Caco-2 (cell line): Measurements from ENCODE around the gene MMP19. TPM values are rescaled to one million over a fixed set of nuclear protein-coding genes. Genes with fewer than 3 reads are reported as not detected.
A peak's percentile ranks its signal among the peaks of the same experiment; 100 is the strongest.

Source experiments
- BruUV-seq: library from RNA; stranded (reverse); fragments of 400-500 nt; replicated peaks from 2 replicates; lab custom pipeline; 2021; lab: Mats Ljungman, UMichigan
- CTCF ChIA-PET: fragments of 300-600 bp; sonication (Branson Sonifier 250); formaldehyde crosslinking; loops from one replicate; lab custom pipeline; 2022; ENCODE audit warnings: antibody characterized with exemption; lab: Charles Lee
- POLR2A ChIA-PET: fragments of 300-600 bp; sonication (Branson Sonifier 250); formaldehyde crosslinking; loops from one replicate; lab custom pipeline; 2022; ENCODE audit warnings: antibody characterized with exemption; lab: Charles Lee
- DNase-seq, 2 experiments: peaks; one replicate each; pipeline versions ENCODE4 v3.0.0 to v3.0.0-alpha.2; 2020 to 2022
- H3K27me3 ChIP-seq: replicated peaks from 2 replicates; pipeline ENCODE4 v1.6.0; 2011; ENCODE audit warnings: low read length; ENCODE audit not compliant: control insufficient read depth, insufficient read depth
- H3K36me3 ChIP-seq: 2 replicates; pipeline ENCODE4 v1.5.1; 2011; ENCODE audit warnings: low read length; ENCODE audit not compliant: control insufficient read depth, insufficient read depth
- H3K4me1 ChIP-seq: fragments of 250-450 bp; sonication (Bioruptor Pico); 2 replicates; pipeline ENCODE4 v1.5.1; 2020; ENCODE audit warnings: mild to moderate bottlenecking
- H3K4me3 ChIP-seq: 2 replicates; pipeline ENCODE4 v1.5.1; 2011; ENCODE audit warnings: low read depth, mild to moderate bottlenecking, control low read depth, low read length
- H3K9me3 ChIP-seq: fragments of 250-450 bp; sonication (Bioruptor Pico); 2 replicates; pipeline ENCODE4 v1.5.1; 2020; ENCODE audit warnings: mild to moderate bottlenecking, moderate library complexity
- H3K27ac Mint-ChIP-seq: one replicate; pipeline ENCODE4 v1.8.0; 2022; ENCODE audit warnings: mixed read lengths; ENCODE audit not compliant: unreplicated experiment
- H3K27me3 Mint-ChIP-seq: one replicate; pipeline ENCODE4 v1.8.0; 2022; ENCODE audit warnings: mixed read lengths; ENCODE audit not compliant: insufficient read depth, unreplicated experiment
- H3K36me3 Mint-ChIP-seq: one replicate; pipeline ENCODE4 v1.8.0; 2022; ENCODE audit warnings: mild to moderate bottlenecking, mixed read lengths; ENCODE audit not compliant: insufficient read depth, unreplicated experiment
- H3K4me1 Mint-ChIP-seq: one replicate; pipeline ENCODE4 v1.8.0; 2022; ENCODE audit warnings: low read depth, mixed read lengths; ENCODE audit not compliant: unreplicated experiment
- H3K4me3 Mint-ChIP-seq: one replicate; pipeline ENCODE4 v1.8.0; 2022; ENCODE audit warnings: mild to moderate bottlenecking, moderate library complexity, mixed read lengths; ENCODE audit not compliant: unreplicated experiment
- H3K9me3 Mint-ChIP-seq: one replicate; pipeline ENCODE4 v1.8.0; 2022; ENCODE audit warnings: mixed read lengths; ENCODE audit not compliant: unreplicated experiment
- intact Hi-C: fragments of 100-400 bp; cut with micrococcal nuclease; formaldehyde crosslinking; loops from one replicate; pipeline ENCODE4 v1.10.0; 2022; ENCODE audit not compliant: unreplicated experiment
- total RNA-seq: library from RNA; stranded (reverse); gene quantifications from 2 replicates; pipeline ENCODE4 v1.2.3, GENCODE V29; 2022
- TF ChIP-seq, protein P1 (sequence below), 2 experiments: fragments of 200-600 bp in 1 of 2; IDR thresholded peaks; 1 replicate in 1 of 2; 2 replicates in 1 of 2; pipeline versions ENCODE4 v1.5.1 to v1.8.0; 2011 to 2022; ENCODE audit warnings: antibody characterized with exemption in 1 of 2, control low read depth in 1 of 2, inconsistent platforms in 1 of 2, low read depth in 1 of 2, low read length in 1 of 2, mild to moderate bottlenecking in 1 of 2, moderate library complexity in 1 of 2; ENCODE audit not compliant: insufficient read depth in 1 of 2, severe bottlenecking in 1 of 2, unreplicated experiment in 1 of 2

The MMP19 gene
- total RNA-seq, 1 experiment from 2014 or later: 2.2 TPM

GRCh38 chr12:55797550-55797949, 45.2 kb downstream of the MMP19 start:
- Mint-ChIP-seq H3K4me3 (no peak overlapping the region), H3K9me3 (no peaks in the 10 kb centered on the region), H3K27me3 (no peaks in the 10 kb centered on the region), H3K27ac (no peak overlapping the region), H3K36me3 (peaks cover 74% of the 10 kb centered on the region), H3K4me1 (peaks cover 7% of the 10 kb centered on the region)
- TF ChIP-seq, protein P1, sequence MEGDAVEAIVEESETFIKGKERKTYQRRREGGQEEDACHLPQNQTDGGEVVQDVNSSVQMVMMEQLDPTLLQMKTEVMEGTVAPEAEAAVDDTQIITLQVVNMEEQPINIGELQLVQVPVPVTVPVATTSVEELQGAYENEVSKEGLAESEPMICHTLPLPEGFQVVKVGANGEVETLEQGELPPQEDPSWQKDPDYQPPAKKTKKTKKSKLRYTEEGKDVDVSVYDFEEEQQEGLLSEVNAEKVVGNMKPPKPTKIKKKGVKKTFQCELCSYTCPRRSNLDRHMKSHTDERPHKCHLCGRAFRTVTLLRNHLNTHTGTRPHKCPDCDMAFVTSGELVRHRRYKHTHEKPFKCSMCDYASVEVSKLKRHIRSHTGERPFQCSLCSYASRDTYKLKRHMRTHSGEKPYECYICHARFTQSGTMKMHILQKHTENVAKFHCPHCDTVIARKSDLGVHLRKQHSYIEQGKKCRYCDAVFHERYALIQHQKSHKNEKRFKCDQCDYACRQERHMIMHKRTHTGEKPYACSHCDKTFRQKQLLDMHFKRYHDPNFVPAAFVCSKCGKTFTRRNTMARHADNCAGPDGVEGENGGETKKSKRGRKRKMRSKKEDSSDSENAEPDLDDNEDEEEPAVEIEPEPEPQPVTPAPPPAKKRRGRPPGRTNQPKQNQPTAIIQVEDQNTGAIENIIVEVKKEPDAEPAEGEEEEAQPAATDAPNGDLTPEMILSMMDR (IDR thresholded peaks at IDR 0.05; ENCODE audit: insufficient read depth in 1 of 2, low read depth in 1 of 2, low read length in 1 of 2, severe bottlenecking in 1 of 2, unreplicated experiment in 1 of 2): no peak
- ChIA-PET POLR2A (no interaction called here), CTCF (interaction anchor here (0.6 to 3.0 kb wide), 7 partner anchors 9 to 59 kb away, joined by 3 to 37 read pairs (median 3); partner anchors contain the start of gene DNAJC14)
- intact Hi-C loops: loop anchor here (1.0 kb wide), 2 partner anchors 54 to 59 kb away; partner anchors contain the start of gene GDF11
- Histone ChIP-seq H3K36me3 (no peaks in the 10 kb centered on the region; the same call in 1 of the 2 replicates), H3K9me3 (no peaks in the 10 kb centered on the region), H3K4me1 (no peaks in the 10 kb centered on the region), H3K27me3 (no peaks in the 10 kb centered on the region), H3K4me3 (no peak overlapping the region)
- no TSS peak for BruUV-seq
- DNase-seq: no peak

DNA sequence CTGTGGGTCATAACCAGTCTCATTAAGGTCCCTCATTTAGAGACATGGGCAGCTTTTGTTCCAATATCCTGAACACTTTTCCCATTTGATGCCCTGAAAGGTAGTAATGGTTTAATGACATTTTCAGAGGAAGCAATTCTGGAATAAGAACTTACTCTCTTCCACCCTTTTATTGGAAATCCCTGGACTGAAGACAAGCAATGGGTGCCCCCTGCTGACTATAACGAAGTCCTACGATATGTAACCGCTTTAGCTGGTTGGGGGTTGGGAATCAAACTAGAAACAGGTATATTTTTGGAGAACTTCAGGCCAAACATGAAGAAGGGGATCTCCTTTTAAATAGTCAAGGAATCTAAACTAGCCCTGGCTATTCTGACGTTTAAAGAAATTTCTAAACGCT, 45.7 kb downstream of the MMP19 start:
- H3K4me3 Mint-ChIP-seq: no peak overlapping the region
- peak overlapping the region; percentile 32 for H3K27ac Mint-ChIP-seq
- TF ChIP-seq, protein P1 (IDR thresholded peaks at IDR 0.05; ENCODE audit: insufficient read depth in 1 of 2, low read depth in 1 of 2, low read length in 1 of 2, severe bottlenecking in 1 of 2, unreplicated experiment in 1 of 2): peak; percentile 53 to 61
- Histone ChIP-seq H3K4me3 (no peak overlapping the region), H3K9me3 (no peaks in the 10 kb centered on the region), H3K36me3 (no peaks in the 10 kb centered on the region; the same call in 1 of the 2 replicates), H3K4me1 (no peaks in the 10 kb centered on the region), H3K27me3 (no peaks in the 10 kb centered on the region)
- no TSS peak for BruUV-seq
- H3K9me3 Mint-ChIP-seq: no peaks in the 10 kb centered on the region
- ChIA-PET POLR2A (no interaction called here), CTCF (interaction anchor here (0.6 to 3.0 kb wide), 7 partner anchors 8 to 59 kb away, joined by 3 to 37 read pairs (median 3); partner anchors contain the start of gene DNAJC14)
- H3K36me3 Mint-ChIP-seq: peaks cover 73% of the 10 kb centered on the region
- DNase-seq: peak in 1 of 2 experiments; percentile 56
- no peaks in the 10 kb centered on the region for H3K27me3 Mint-ChIP-seq
- intact Hi-C loops: loop anchor here (1.0 kb wide), 2 partner anchors 54 to 59 kb away; partner anchors contain the start of gene GDF11
- peaks cover 7% of the 10 kb centered on the region for H3K4me1 Mint-ChIP-seq

DNA sequence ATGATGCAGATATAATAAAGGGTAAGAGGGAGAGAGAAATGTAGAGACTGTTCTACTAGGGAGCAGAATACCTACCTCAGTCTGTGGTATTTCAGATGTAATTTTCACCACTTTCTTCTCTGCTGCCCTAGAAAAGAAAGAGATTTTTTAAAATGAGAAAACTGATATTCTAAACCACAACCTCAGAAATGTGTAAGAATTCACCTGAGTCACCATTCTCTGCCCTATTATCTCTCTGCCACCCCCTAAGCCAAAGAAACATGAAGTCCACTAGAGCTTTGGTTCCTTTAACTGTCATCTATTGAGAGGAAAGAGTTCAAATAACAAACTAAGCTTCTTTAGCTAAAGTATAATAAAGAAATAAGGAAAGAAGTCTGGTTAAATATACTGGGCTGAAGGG, 46.8 kb downstream of the MMP19 start:
- intact Hi-C loops: no loop called here
- BruUV-seq: no TSS peak
- TF ChIP-seq, protein P1 (IDR thresholded peaks at IDR 0.05; ENCODE audit: insufficient read depth in 1 of 2, low read depth in 1 of 2, low read length in 1 of 2, severe bottlenecking in 1 of 2, unreplicated experiment in 1 of 2): no peak

More for the DNA sequence above, 46.8 kb downstream of the MMP19 start:
- DNase-seq: no peak
- Mint-ChIP-seq H3K4me1 (peaks cover 7% of the 10 kb centered on the region), H3K4me3 (no peak overlapping the region), H3K27ac (no peak overlapping the region), H3K9me3 (no peaks in the 10 kb centered on the region), H3K27me3 (no peaks in the 10 kb centered on the region), H3K36me3 (peaks cover 72% of the 10 kb centered on the region)
- ChIA-PET POLR2A (no interaction called here), CTCF (no interaction called here)
- Histone ChIP-seq H3K4me1 (no peaks in the 10 kb centered on the region), H3K9me3 (no peaks in the 10 kb centered on the region), H3K36me3 (no peaks in the 10 kb centered on the region; the same call in 1 of the 2 replicates), H3K4me3 (no peak overlapping the region), H3K27me3 (no peaks in the 10 kb centered on the region)
